Pancreas (tissue), 10 donors: ENCODE measurements around the gene GBF1. TPM values are rescaled to one million over a fixed set of nuclear protein-coding genes. Genes with fewer than 3 reads are reported as not detected.

ENCODE experiments used
- ATAC-seq, 4 donors: fragments of 200-7000 bp; cut with Tn5 transposase; one replicate each; pipeline versions ENCODE4 v1.8.0 to v1.9.1; 2020; ENCODE audit warnings: mild to moderate bottlenecking in 4 of 4, moderate library complexity in 4 of 4
- DNase-seq, 6 donors: peaks; one replicate each; pipeline ENCODE4 v3.0.0-alpha.2; 2020
- FAIRE-seq: peaks from 2 replicates; lab custom pipeline; 2012; peaks lifted over from hg19 to GRCh38; lab: Jason Lieb, UNC
- H3K27ac ChIP-seq, 4 donors: fragments of 200-600 bp; sonication (generic); 1 replicate in 3 of 4; 2 replicates in 1 of 4; pipeline versions ENCODE4 v1.5.0 to v1.8.0; 2020
- H3K27me3 ChIP-seq, 4 donors: fragments of 200-600 bp; one replicate each; pipeline ENCODE4 v1.8.0; 2021
- H3K36me3 ChIP-seq, 3 donors: fragments of 200-600 bp; sonication (generic) in 1 of 3; one replicate each; pipeline versions ENCODE4 v1.5.0 to v1.8.0; 2020 to 2021
- H3K4me1 ChIP-seq, 3 donors: fragments of 200-600 bp; one replicate each; pipeline ENCODE4 v1.8.0; 2021
- H3K4me3 ChIP-seq, 4 donors: fragments of 200-600 bp; sonication (generic) in 2 of 4; one replicate each; pipeline versions ENCODE4 v1.5.0 to v1.8.0; 2020 to 2021
- H3K9me3 ChIP-seq, 4 donors: fragments of 200-600 bp; one replicate each; pipeline ENCODE4 v1.8.0; 2021
- CTCF ChIP-seq, 4 donors: fragments of 200-600 bp; sonication (generic) in 3 of 4; IDR thresholded peaks; one replicate each; pipeline versions ENCODE4 v1.5.0 to v1.8.0; 2021; ENCODE audit warnings: antibody characterized with exemption in 4 of 4
- WGBS, 2 donors: extraction: QIAGEN DNeasy Blood & Tissue Kit; methylation state at CpG; one replicate each; pipeline ENCODE4 v1.1.7; 2013; 5-methylcytosine and 5-hydroxymethylcytosine counted together
- intact Hi-C, 3 donors: fragments of 100-400 bp; cut with DNase I; formaldehyde crosslinking; loops; one replicate each; pipeline versions ENCODE4 v1.11.1 to v1.14.2; 2022
- polyA plus RNA-seq, 2 donors: library from polyadenylated mRNA; stranded (reverse); fragments of 200-250 nt; gene quantifications; one replicate each; pipeline ENCODE4 v1.2.3, GENCODE V29; 2013
- total RNA-seq, 6 donors: library from RNA; stranded (reverse); fragmentation: NEBNext Ultra II Directional in 4 of 6; extraction: Animal tissue kit (Norgen Biotek cat#: 25700) in 4 of 6; gene quantifications; one replicate each; pipeline versions ENCODE4 v1.2.1 to v1.2.4, GENCODE V29; 2021 to 2023
- donor health status: healthy with polysubstance abuse.
- donor health status: DM: no; HTN: no; CAD: no; lungs with moderate emphysema.
- donor health status: DM: no; HTN: no; CAD: no.
- donor health status: control.
- donor health status: control.
- donor health status: Bipolar disorder and iron deficiency.
- donor health status: DM: yes; HTN: yes; CAD: no.
- donor health status: DM: no; HTN: no; CAD: no.
- donor health status: DM: no; HTN: no; CAD: no.
- donor health status: DM: yes; HTN: yes; CAD: no.

The GBF1 gene
- total and polyA plus RNA-seq, 8 donors = 14.9 to 27.6 (median 18.2) TPM

- DNase-seq = no peak
- TF ChIP-seq CTCF (IDR thresholded peaks at IDR 0.05) = no peak
- Histone ChIP-seq H3K4me3 (no peak overlapping the region), H3K9me3 (no peaks in the 10 kb centered on the region), H3K36me3 (no peaks in the 10 kb centered on the region), H3K27ac (no peak overlapping the region), H3K4me1 (no peaks in the 10 kb centered on the region), H3K27me3 (no peaks in the 10 kb centered on the region)
- FAIRE-seq = no peak
- intact Hi-C loops = no loop called here
- ATAC-seq = no peak
Measured at GRCh38 chr10:102220612-102221011, 24.7 kb upstream of the GBF1 start.

- intact Hi-C loops = no loop called here
Measured at GRCh38 chr10:102222797-102223196, 22.5 kb upstream of the GBF1 start.

GRCh38 chr10:102225646-102226541 lies 19.4 kb upstream of the GBF1 start, which contains the start of gene ELOVL3:
ELOVL3 (plus strand) TSS chr10:102226299; CDS start chr10:102226549, 250 bp downstream.
- DNase-seq (peak; percentile 90 to 96 (median 91)), ATAC-seq (peak; percentile 92 to 96 (median 94)), FAIRE-seq (no peak)
- Histone ChIP-seq H3K9me3 (no peaks in the 10 kb centered on the region), H3K27ac (peak within 1 kb of the TSS in 2 of 4 donors; percentile 24 to 62), H3K4me1 (peaks cover 0 to 10% (median 0%) of the 10 kb centered on the region in 3 donors), H3K4me3 (peak within 1 kb of the TSS in 2 of 4 donors; percentile 13 to 31), H3K27me3 (no peaks in the 10 kb centered on the region), H3K36me3 (no peaks in the 10 kb centered on the region)
- no peak for TF ChIP-seq CTCF (IDR thresholded peaks at IDR 0.05)
- 7 to 8% methylated on average over 47 of the region's 47 CpGs for WGBS, 2 donors
- intact Hi-C loops = loop anchor here in 1 of 3 donors (5.0 kb wide), 1 partner anchor 126 kb away; no protein-coding TSS in a partner anchor

More at GRCh38 chr10:102222797-102223196, 22.5 kb upstream of the GBF1 start:
- WGBS, 2 donors = 70 to 82% methylated on average over 5 of the region's 5 CpGs
- H3K4me1 ChIP-seq = peaks cover 0 to 4% (median 0%) of the 10 kb centered on the region in 3 donors
- H3K4me3 ChIP-seq = no peak overlapping the region
- H3K9me3 ChIP-seq = no peaks in the 10 kb centered on the region
- H3K36me3 ChIP-seq = no peaks in the 10 kb centered on the region
- FAIRE-seq = no peak
- DNase-seq = no peak
- H3K27ac ChIP-seq = no peak overlapping the region
- no peak for TF ChIP-seq CTCF (IDR thresholded peaks at IDR 0.05)
- H3K27me3 ChIP-seq = no peaks in the 10 kb centered on the region
- no peak for ATAC-seq

GRCh38 chr10:102226542-102226870 lies 18.8 kb upstream of the GBF1 start:
- no peak for DNase-seq
- Histone ChIP-seq H3K4me3 (peak overlapping the region in 2 of 4 donors; percentile 13 to 31), H3K27me3 (no peaks in the 10 kb centered on the region), H3K9me3 (no peaks in the 10 kb centered on the region), H3K36me3 (no peaks in the 10 kb centered on the region), H3K27ac (no peak overlapping the region), H3K4me1 (peaks cover 0 to 16% (median 0%) of the 10 kb centered on the region in 3 donors)
- 57 to 62% methylated on average over 8 of the region's 8 CpGs for WGBS, 2 donors
- no peak for TF ChIP-seq CTCF (IDR thresholded peaks at IDR 0.05)
- ATAC-seq = no peak
- intact Hi-C loops = loop anchor here in 1 of 3 donors (5.0 kb wide), 1 partner anchor 126 kb away; no protein-coding TSS in a partner anchor
- FAIRE-seq = no peak
